Measurements from ENCODE around the gene ZNF827. TPM values are rescaled to one million over a fixed set of nuclear protein-coding genes. Genes with fewer than 3 reads are reported as not detected.

The ZNF827 gene
- total RNA-seq, 1 experiment from 2014 or later: 29.4 TPM

GRCh38 chr4:145883101-145883694, 55.4 kb downstream of the ZNF827 start:
- Histone ChIP-seq H2AK5ac (ENCODE audit: insufficient read length, low read length) (no peak overlapping the region), H4K91ac (ENCODE audit: insufficient read length, low read depth, low read length) (no peak overlapping the region), H3K9ac (ENCODE audit: extremely low read depth, insufficient read length, low read length) (no peak overlapping the region), H3K23ac (ENCODE audit: insufficient read length, low read depth, low read length) (no peak overlapping the region), H2AFZ (ENCODE audit: low read length) (no peak overlapping the region), H3K9me3 (ENCODE audit: control insufficient read depth, low read depth, low read length) (no peaks in the 10 kb centered on the region), H2BK120ac (ENCODE audit: low read depth, low read length, poor library complexity, severe bottlenecking) (no peak overlapping the region), H3K14ac (ENCODE audit: insufficient read depth, low read length) (no peak overlapping the region), H3T11ph (ENCODE audit: low read length) (no peak overlapping the region), H2BK12ac (ENCODE audit: insufficient read length, low read depth, low read length) (no peak overlapping the region), H3K79me1 (ENCODE audit: insufficient read depth, low read depth, low read length, poor library complexity, severe bottlenecking) (no peaks in the 10 kb centered on the region), H3K4ac (ENCODE audit: low read depth, low read length) (no peak overlapping the region), H4K8ac (replicated peaks; ENCODE audit: insufficient read length, low read depth, low read length) (no peak overlapping the region), H3K23me2 (ENCODE audit: insufficient read length, low read depth, low read length, poor library complexity, severe bottlenecking) (peaks cover 2% of the 10 kb centered on the region), H3K27me3 (ENCODE audit: insufficient read depth, low read length) (no peaks in the 10 kb centered on the region), H3K56ac (ENCODE audit: insufficient read length, low read depth, low read length) (no peak overlapping the region), H3K27ac (ENCODE audit: insufficient read length, low read depth, low read length) (no peak overlapping the region), H3K4me1 (ENCODE audit: insufficient read depth, low read length) (peaks cover 21% of the 10 kb centered on the region), H2BK15ac (ENCODE audit: low read depth, low read length) (no peak overlapping the region), H3K79me2 (ENCODE audit: insufficient read depth, low read length) (peaks cover 8% of the 10 kb centered on the region; the same call in 1 of the 2 replicates), H2BK20ac (ENCODE audit: low read depth, low read length, poor library complexity, severe bottlenecking) (no peak overlapping the region), H3K4me2 (ENCODE audit: insufficient read depth, insufficient read length, low read length) (no peak overlapping the region), H3K18ac (ENCODE audit: insufficient read length, low read depth, low read length) (no peak overlapping the region), H4K5ac (ENCODE audit: insufficient read length, low read depth, low read length) (no peak overlapping the region), H4K20me1 (ENCODE audit: control insufficient read depth, insufficient read depth, insufficient read length) (peaks cover 2% of the 10 kb centered on the region), H2BK5ac (ENCODE audit: insufficient read length, low read length) (no peak overlapping the region)
- H3K27ac Mint-ChIP-seq: peak overlapping the region; percentile 9 to 77 (median 60); a peak in 6 of 7 replicates
- peaks cover 23 to 55% (median 25%) of the 10 kb centered on the region in 3 experiments for H3K36me3 Mint-ChIP-seq (ENCODE audit: insufficient read depth in 1 of 3, low read depth in 3 of 3)
- no CpG with 5 or more reads among the region's 4 CpGs for WGBS (ENCODE audit: extremely low coverage, insufficient read length, low lambda C conversion rate)
- H3K4me1 Mint-ChIP-seq: peaks cover 70 to 73% of the 10 kb centered on the region in 2 experiments
- no peak for TF ChIP-seq CTCF (conservative IDR thresholded peaks at IDR 0.05)
- no peaks in the 10 kb centered on the region for H3K9me3 Mint-ChIP-seq
- H3K4me3 Mint-ChIP-seq: no peak overlapping the region
- no peak for DNase-seq
- no peaks in the 10 kb centered on the region for H3K27me3 Mint-ChIP-seq (ENCODE audit: low read depth)

All from H9 (cell line).